GM21737 (cell line): ENCODE results near the gene SZT2.
"Not testable (repeated sequence)": the region's sequence is repeated elsewhere in the genome, so short reads cannot be mapped to it uniquely, and the experiment has no call there.

Experiments
- ATAC-seq: cut with Tn5 transposase; IDR thresholded peaks from one replicate; pipeline ENCODE4 v1.9.1; 2021; ENCODE audit warnings: mild to moderate bottlenecking, moderate library complexity; ENCODE audit not compliant: unreplicated experiment

Gene SZT2

GRCh38 chr1:43477716-43478115, 88.0 kb downstream of the SZT2 start:
- ATAC-seq, result no peak

DNA sequence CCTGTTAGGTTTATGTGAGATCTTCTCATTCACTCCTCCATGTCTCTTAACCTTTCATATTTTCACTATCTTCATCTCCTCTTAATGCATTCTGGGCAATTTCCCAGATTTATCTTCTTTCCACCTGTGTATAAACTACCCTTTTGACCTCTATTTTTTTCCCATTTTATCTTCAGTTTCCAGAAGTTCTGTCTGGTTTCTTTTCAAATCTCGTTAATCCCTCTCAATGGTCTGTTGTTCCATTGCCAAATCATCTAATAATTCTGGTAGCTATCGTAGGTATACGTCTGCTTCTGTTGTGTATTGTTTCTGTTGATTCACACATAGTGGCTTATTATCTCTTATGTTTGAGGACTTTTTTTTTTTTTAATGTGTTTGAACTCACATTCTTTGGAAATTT, 89.7 kb downstream of the SZT2 start:
- ATAC-seq, result no peak

GRCh38 chr1:43481491-43481890, 91.8 kb downstream of the SZT2 start:
- no peak for ATAC-seq

DNA sequence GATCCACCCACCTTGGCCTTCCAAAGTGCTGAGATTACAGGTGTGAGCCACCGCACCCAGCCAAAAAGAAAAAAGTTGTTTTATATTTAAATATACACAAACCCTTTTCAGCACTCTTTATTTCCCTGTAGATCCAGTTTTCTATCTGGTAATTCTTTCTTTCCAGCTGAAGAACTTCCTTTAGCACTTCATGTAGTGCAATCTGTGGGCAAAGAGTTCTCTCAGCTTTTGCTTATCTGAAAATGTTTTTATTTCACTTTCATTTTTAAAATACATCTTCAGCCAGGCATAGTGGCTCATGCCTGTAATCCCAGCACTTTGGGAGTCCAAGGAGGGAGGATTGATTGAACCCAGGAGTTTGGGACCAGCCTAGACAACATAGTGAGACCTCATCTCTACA, 92.5 kb downstream of the SZT2 start:
- ATAC-seq, result no peak

- ATAC-seq, result no peak
Measured at GRCh38 chr1:43484367-43484766, 94.7 kb downstream of the SZT2 start.

DNA sequence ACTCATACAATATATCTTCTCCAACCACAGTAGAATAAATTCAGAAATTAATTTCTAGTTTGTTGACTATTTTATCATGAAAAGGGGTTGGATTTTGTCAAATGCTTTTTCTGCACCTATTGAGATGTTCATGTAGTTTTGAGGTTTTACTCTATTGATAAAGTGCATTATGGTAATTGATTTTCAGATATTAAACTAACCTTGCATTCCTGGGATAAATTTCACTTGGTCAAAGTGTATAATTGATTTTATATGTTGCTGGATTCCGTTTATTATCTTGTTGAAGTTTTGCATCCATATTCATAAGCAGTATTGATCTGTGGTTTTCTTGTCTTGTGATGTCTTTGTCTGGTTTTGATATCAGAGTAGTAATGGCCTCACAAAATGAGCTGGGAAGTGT, 98.5 kb downstream of the SZT2 start:
- no peak for ATAC-seq

- ATAC-seq, result no peak
Measured at GRCh38 chr1:43491061-43491460, 101.4 kb downstream of the SZT2 start.

GRCh38 chr1:43492826-43493225, 103.1 kb downstream of the SZT2 start:
- ATAC-seq, result no peak

- no peak for ATAC-seq
Measured at GRCh38 chr1:43493661-43494450, 104.2 kb downstream of the SZT2 start.

GRCh38 chr1:43495204-43495603, 105.5 kb downstream of the SZT2 start:
- ATAC-seq, result no peak

DNA sequence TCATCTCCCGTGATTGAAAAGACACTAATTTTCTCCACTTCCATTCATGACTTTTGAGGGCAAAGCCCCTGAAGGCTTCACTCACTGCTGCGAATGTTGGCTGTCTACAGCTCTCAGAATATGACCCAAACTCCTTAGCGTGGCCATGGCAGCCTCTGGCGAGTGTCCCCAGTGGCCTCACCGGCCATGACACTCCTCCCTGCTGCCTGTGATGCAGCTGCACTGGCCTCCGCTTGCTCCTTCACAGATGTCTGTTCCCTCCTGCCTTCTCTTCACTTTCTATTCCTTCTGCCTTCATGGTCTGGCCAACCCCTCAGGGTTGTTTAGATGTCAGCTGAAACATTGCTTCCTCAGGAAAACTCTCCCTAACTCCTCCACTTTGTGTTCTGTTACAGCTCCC, 110.2 kb downstream of the SZT2 start:
- no peak for ATAC-seq

DNA sequence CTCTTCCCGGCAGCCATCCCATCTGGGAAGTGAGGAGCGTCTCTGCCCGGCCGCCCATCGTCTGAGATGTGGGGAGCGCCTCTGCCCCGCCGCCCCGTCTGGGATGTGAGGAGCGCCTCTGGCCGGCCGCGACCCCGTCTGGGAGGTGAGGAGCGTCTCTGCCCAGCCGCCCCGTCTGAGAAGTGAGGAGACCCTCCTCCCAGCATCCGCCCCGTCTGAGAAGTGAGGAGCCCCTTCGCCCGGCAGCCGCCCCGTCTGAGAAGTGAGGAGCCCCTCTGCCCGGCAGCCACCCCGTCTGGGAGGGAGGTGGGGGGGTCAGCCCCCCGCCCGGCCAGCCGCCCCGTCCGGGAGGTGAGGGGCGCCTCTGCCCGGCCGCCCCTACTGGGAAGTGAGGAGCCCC, 112.1 kb downstream of the SZT2 start:
- ATAC-seq, result not testable (repeated sequence)

DNA sequence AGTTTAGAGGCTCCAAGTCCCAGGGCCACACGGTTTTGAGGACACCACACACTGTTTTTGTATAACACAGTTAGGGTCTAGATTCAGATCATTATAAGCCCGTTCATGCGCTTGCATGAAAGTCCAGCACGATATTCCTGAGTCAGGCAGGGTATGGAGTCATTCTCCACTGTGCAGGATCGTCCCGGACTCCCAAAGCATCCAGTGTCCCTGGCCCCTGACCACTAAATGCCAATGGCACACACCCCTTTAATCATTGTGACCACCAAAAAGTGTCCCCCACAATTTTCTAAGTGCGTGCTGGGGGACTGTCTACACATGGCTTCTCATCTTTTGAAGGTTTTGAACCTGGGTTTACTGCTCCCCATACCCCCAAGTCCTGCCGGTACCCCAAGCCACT, 113.8 kb downstream of the SZT2 start:
- ATAC-seq, result no peak
